NCI-H2227 (cell line): ENCODE measurements around the gene PREX1.
A peak's percentile ranks its signal among the peaks of the same experiment; 100 is the strongest.

Source experiments
- DNase-seq: peaks from one replicate; lab custom pipeline; 2025; ENCODE audit not compliant: unreplicated experiment; lab: John Stamatoyannopoulos, UW

PREX1 gene

GRCh38 chr20:48706116-48706656 is 121.6 kb downstream of the PREX1 start:
- DNase-seq, result no peak

DNA sequence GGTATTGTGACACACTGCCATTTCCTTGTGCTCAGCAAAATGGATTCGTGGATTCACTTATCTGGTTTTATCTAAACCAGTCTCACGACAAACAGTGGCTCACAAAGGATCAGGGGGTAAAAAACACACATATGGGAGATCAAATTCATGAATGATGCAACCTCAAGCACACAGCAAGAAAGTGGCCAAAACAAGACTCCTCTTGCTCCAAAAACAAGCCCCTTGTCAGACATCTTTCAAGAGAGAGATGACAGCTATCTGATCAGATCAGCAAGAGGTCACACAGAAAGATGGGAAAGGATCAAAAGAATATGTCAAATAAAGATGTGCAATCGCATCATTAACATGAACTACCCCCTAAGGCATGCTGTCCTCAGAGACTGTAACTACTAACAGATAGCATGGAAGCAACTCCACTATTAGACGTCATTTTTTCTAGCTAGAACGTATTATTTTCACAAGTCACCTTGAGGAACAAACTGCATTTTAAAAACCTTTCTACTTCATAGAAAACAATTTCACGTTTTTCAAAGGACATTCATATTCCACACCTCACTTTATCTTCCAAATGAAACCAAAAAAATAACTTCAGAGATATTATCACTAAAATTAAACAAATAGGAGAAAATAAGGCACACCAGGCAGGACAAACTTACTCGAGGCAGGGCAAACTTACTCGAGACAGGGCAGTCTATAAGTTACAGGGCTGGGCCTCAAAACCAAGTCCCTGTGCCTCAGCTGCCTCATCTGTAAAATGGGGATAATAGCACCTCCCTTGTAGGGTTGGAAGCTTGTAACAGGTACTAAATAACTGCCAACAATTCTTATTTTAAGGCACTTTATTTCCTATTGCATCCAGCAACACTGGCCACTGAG is 122.3 kb downstream of the PREX1 start:
- DNase-seq, result no peak

DNA sequence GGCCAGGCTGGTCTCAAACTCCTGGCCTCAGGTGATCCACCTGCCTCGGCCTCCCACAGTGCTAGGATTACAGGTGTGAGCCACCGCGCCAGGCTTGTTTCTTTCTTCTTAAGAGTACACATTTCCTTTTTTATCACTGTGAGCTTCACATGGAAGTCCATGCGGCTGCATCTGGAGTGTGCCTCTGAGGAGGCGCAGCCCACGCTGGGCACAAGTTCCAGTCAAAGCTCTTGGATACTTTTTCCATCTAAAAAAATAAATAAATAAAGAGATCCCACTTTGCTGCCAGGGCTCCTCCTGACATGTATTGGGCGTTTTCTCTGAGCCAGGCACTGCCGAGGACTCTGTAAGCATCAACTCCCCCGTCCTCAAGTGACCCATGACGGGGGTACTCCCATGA is 123.0 kb downstream of the PREX1 start:
- DNase-seq, result no peak

GRCh38 chr20:48703511-48704219 is 124.1 kb downstream of the PREX1 start:
- DNase-seq, result no peak

DNA sequence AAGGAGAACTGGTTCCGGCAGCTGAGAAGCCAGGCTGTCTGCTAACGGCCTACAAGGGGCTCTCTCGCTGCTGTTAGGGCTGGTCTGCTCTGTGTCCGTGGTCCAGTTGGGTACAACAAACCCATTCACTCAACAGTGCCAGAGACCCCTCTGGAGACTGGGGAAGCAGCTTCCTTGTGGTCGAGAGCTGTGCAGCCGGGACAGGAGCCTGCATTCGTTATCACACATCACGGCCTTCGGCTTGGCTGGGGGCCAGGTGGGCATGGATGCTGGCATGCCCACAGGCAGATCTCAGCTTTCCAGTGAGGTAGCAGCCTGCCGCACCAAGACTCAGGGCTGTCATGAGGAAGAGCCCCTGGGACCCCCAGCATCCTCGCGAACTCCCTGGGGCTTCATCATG is 124.7 kb downstream of the PREX1 start:
- DNase-seq, result no peak

DNA sequence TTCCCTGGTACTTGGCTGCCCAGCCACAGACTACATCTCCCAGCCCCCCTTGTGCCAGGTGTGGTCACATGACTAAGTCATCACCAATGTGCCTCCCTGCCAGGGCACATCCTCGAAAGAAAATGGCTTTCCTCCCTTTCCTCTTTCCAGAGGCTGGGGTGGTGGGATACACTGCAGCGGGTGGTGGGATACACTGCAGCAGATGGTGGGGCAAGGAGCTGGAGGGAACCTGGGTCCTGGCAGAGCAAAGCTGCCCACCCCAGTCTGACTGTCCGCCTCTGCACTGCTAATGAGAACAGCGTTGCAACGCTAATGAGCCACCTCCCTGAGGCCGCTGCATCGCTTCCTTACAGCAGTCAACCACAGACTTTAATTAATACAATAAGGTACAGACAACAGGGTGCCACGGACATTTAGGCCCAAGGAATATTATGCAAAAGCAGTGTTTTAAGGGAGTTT is 125.3 kb downstream of the PREX1 start:
- DNase-seq, result peak; percentile 18

DNA sequence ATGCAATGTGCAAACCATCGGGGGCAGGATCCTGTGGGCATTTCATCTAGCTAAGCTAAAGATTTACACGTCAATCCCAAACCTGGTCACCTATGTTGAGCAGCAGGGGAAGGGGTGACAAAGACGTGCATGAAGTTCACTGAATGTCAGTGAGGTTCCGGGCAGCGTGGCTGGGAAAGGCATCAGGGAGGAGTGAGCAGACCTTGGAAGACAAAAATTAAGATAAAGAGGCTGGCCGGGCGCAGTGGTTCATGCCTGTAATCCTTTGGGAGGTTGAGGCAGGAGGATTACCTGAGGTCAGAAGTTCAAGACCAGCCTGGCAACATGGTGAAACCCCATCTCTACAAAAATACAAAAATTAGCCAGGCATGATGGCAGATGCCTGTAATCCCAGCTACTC is 126.1 kb downstream of the PREX1 start:
- no peak for DNase-seq

DNA sequence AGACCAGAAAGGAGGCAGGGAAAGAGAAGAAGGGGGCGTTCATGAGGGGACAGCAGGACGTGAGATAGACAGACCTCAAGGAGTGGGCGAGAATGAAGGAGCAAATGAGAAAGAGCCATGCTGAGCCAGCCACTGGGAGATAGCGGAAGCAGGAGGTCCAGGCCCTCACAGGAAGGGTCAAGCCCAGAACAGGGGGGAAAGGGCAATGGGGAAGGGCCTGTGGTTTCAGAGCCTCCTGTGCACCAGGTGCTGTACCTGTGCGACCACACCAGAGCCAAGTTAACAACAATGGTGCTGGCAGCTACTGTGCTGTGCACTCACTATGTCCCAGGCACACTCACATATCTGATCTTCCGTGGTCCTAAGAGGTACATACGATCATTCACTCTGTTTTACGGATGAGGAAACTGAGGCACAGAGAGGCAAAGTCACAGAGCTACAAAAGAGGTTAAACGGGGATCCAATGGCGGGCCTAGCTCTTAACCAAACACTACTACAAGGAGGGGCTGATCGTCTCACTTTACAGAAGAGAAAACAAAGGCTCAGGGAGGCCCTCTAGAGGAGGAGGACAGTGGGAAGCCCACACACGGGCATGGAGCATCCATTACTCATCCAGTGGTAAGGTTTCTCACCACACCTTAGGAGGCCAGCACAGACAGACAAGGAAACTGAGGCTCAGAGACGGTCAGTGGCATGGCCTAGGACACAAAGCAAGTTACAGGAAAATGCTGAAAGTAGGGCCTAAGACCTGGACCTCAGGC is 129.1 kb downstream of the PREX1 start:
- DNase-seq, result no peak

DNA sequence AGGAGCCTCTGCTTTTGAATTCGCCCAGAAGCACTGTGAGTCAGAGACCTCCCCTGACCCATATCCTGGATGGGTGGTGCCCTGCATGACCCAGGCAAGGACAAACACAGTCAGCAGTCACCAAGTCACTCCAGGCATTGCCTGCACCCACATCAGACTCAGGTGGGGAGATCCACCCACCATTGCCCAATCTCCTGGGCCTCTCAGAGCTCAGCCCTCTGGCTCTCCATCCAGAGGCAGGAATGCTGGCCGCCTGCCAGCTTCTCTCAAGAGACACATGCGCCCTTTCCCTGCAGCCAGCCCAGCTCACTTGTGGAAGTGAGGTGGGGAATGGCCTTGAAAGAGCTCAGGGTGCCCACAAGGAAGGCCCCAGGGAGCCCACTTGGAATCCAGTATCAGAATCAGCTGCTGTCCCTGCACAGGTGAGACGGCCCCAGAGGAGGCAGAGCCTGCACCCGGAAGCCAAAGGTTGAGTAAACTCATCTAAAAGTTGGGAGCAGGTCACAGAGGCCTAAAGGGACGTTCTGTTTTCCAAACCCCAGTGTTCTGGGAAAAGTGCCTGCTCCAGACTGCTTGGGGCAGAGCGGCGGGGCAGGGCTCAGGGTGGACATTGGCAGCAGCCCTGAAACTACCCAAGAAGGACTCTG is 129.8 kb downstream of the PREX1 start:
- peak; percentile 89 for DNase-seq

DNA sequence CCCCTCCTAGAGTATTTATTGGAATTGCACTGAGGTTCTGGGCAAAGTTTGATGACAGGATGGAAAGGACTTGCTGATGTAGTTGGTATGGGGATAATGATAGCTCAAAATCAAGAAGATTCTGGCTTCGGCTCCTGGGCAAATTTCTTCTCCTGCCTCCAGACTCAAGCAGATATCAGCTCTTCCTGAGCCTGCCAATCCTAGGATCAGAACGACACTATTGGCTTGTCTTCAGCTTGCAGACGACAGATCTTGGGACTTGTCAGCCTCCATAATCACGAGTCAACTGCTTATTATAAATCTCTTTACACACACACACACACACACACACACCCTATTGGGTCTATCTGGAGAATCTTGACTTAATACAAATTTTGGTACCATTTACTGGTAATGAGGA is 131.1 kb downstream of the PREX1 start:
- DNase-seq, result no peak

DNA sequence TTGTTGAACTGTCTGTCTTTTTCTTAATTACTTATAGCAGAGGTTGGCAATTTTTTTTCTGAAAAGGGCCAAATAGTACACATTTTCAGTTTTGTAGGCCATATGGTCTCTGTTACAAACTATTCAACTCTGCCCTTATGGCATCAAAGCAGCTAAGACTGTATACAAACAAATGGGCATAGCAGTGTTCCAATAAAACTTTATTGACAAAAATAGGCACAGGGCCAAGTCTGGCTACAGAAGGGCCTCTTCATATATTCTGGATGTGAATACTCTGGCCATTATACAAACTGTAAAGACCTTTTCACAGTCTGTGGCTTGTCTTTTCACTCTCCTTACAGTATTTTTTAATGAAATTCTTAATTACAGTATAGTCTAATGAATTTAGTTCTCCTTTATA is 132.1 kb downstream of the PREX1 start:
- no peak for DNase-seq

DNA sequence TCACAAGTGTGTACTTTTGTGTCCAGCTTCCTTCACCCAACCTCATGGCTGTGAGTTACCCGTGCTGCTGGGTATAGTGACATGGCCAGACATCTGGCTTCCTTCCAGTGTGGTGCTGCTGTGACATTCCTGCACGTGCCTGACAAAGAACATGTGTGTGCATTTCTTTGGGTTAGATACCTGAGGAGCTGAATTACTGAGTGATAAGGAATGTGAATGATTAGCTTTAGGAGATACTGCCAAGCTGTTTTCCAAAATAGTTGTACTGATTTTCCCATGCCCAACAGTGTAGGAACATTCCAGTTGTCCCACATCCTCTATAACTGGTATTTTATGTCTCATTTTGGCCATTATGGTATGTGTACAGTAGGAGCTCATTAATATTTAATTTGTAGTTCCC is 132.5 kb downstream of the PREX1 start:
- DNase-seq, result no peak

- DNase-seq, result no peak
Observed at GRCh38 chr20:48694381-48694865, 133.4 kb downstream of the PREX1 start.

GRCh38 chr20:48691523-48691922 is 136.3 kb downstream of the PREX1 start:
- no peak for DNase-seq

DNA sequence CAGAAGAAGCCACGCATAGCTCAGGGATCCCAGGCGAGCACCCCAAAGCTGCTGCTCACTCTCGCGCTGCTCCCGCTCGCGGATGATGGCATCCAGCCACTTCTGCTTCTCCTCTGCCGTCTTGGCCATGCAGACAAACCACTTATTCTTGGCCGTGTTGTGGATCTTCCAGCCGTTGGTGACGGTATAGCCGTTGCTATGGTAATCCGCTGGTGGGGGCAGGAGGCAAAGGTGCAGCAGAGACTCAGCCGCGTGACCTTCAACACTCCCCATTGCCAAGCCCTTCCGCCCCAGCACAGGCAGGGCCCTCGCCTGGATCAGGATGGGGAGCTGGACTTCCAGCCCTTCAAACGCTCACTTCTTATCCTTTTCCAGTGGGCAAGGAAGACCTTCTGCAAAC is 136.9 kb downstream of the PREX1 start:
- DNase-seq, result peak; percentile 72

GRCh38 chr20:48689874-48690571 is 137.8 kb downstream of the PREX1 start:
- DNase-seq, result no peak

- DNase-seq, result no peak
Observed at GRCh38 chr20:48689388-48689787, 138.4 kb downstream of the PREX1 start.

- DNase-seq, result no peak
Observed at GRCh38 chr20:48688579-48688978, 139.2 kb downstream of the PREX1 start.

DNA sequence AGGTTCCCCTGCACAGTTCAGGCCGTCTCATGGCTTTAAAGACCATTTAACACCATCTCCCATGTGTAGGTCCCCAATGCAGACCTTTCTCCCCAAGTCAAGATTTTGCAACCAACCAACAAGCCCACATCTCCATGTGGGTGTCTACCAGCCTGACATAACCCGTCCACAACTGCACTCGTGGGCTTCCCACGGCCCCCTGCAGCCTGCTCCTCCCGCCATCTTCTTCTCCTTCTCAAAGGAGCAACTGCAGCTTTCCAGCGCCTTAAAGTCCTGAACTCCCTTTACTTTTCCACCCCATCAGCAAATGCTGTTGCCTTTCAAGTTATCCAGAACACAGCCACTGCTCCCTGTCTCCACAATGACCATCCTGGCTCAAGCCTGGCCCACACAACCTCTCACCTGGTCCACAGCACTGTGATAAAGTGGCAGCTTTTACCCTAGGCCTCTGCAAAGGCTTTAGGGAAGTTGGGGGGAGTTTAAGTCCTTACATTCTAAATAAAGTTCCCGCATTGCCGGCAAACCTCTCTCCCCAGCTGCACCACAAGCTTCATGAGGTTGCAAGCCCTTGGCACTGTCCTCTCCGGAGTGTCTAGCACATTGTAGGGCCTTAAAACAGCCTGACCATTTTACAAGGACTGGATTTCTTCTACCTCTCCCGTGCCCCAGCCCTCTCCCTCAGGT is 140.5 kb downstream of the PREX1 start:
- DNase-seq, result no peak
